Measurements from ENCODE around the gene HMGCR.

Gene HMGCR

GRCh38 chr5:75358117-75358516, 21.1 kb downstream of the HMGCR start:
- no peaks in the 10 kb centered on the region for H3K4me1 ChIP-seq (ENCODE audit: control insufficient read depth, insufficient read depth, low read length)
- CTCF ChIA-PET: no interaction called here
- no peak overlapping the region for H3K4me3 ChIP-seq (ENCODE audit: low read depth, low read length)
- H3K27ac ChIP-seq (ENCODE audit: extremely low read depth, low read depth, low read length): no peak overlapping the region
- H3K9me3 ChIP-seq (ENCODE audit: control insufficient read depth, insufficient read depth, low read depth, low read length): no peaks in the 10 kb centered on the region
- peaks cover 75 to 80% of the 10 kb centered on the region in 2 experiments for H3K36me3 ChIP-seq (ENCODE audit: control insufficient read depth in 2 of 2, insufficient read depth in 1 of 2, low read length in 2 of 2)
- TF ChIP-seq ZBTB11 (tag by site-specific recombination; conservative IDR thresholded peaks at IDR 0.05; ENCODE audit: low read depth) (no peak), SP7 (tag by site-specific recombination; IDR thresholded peaks at IDR 0.05) (no peak), ZSCAN30 (tag by site-specific recombination; IDR thresholded peaks at IDR 0.05) (no peak), ZNF37A (tag by site-specific recombination; IDR thresholded peaks at IDR 0.05) (no peak), ZBTB21 (tag by site-specific recombination; IDR thresholded peaks at IDR 0.05) (no peak), ZNF391 (tag by site-specific recombination; IDR thresholded peaks at IDR 0.05; ENCODE audit: borderline replicate concordance, low read depth) (no peak), HOXA7 (CRISPR knock-in tag; IDR thresholded peaks at IDR 0.05; ENCODE audit: borderline replicate concordance) (no peak), ZBTB49 (tag by site-specific recombination; IDR thresholded peaks at IDR 0.05; ENCODE audit: low read depth) (no peak), ZNF362 (tag by site-specific recombination; IDR thresholded peaks at IDR 0.05) (no peak), ELK4 (IDR thresholded peaks at IDR 0.05; ENCODE audit: borderline replicate concordance, low read depth, low read length) (no peak), ZSCAN23 (tag by site-specific recombination; IDR thresholded peaks at IDR 0.05) (no peak), ZNF76 (tag by site-specific recombination; IDR thresholded peaks at IDR 0.05; ENCODE audit: borderline replicate concordance, low read depth) (no peak), ZNF416 (tag by site-specific recombination; IDR thresholded peaks at IDR 0.05) (no peak), ZNF571 (tag by site-specific recombination; IDR thresholded peaks at IDR 0.05) (no peak)
- POLR2A ChIA-PET: interaction anchor here (1.7 kb wide), 1 partner anchor 21 kb away, joined by 5 read pairs; the partner anchor contains the start of gene HMGCR

GRCh38 chr5:75361310-75361709, 24.3 kb downstream of the HMGCR start:
- Histone ChIP-seq H3K27ac (ENCODE audit: extremely low read depth, low read depth, low read length) (no peak overlapping the region), H3K4me1 (ENCODE audit: control insufficient read depth, insufficient read depth, low read length) (no peaks in the 10 kb centered on the region), H3K36me3 (ENCODE audit: control insufficient read depth in 2 of 2, insufficient read depth in 1 of 2, low read length in 2 of 2) (peaks cover 50 to 63% of the 10 kb centered on the region in 2 experiments), H3K9me3 (ENCODE audit: control insufficient read depth, insufficient read depth, low read depth, low read length) (no peaks in the 10 kb centered on the region), H3K4me3 (ENCODE audit: low read depth, low read length) (no peak overlapping the region)
- ChIA-PET POLR2A (interaction anchor here (1.0 kb wide), 1 partner anchor 25 kb away, joined by 3 read pairs; the partner anchor contains the start of gene HMGCR), CTCF (interaction anchor here (1.3 kb wide), 1 partner anchor 21 kb away, joined by 4 read pairs; no protein-coding TSS in a partner anchor)
- TF ChIP-seq ZNF692 (tag by site-specific recombination; IDR thresholded peaks at IDR 0.05): no peak
- no peak for TF ChIP-seq ZNF146 (tag by site-specific recombination; IDR thresholded peaks at IDR 0.05)
- TF ChIP-seq ZNF654 (tag by site-specific recombination; IDR thresholded peaks at IDR 0.05; ENCODE audit: low read depth): no peak
- TF ChIP-seq GLI4 (tag by site-specific recombination; IDR thresholded peaks at IDR 0.05): no peak
- TF ChIP-seq ZNF629 (tag by site-specific recombination; IDR thresholded peaks at IDR 0.05): no peak

Measured in HEK293 (cell line).